Epithelial cell of prostate (primary cell): ENCODE data around the gene TMPRSS2.

ENCODE experiments used
- DNase-seq: peaks from one replicate; pipeline ENCODE4 v3.0.0-alpha.2; 2011; ENCODE audit warnings: low read depth, low spot score
- H3K27ac ChIP-seq: fragments of 450-650 bp; 2 replicates; pipeline ENCODE4 v1.5.1; 2017; ENCODE audit warnings: mild to moderate bottlenecking

The TMPRSS2 gene

GRCh38 chr21:41458121-41458520 is 49.8 kb downstream of the TMPRSS2 start:
- no peak overlapping the region for H3K27ac ChIP-seq
- DNase-seq = no peak

GRCh38 chr21:41453761-41454160 is 54.2 kb downstream of the TMPRSS2 start:
- H3K27ac ChIP-seq = no peak overlapping the region
- no peak for DNase-seq

- DNase-seq = no peak
- no peak overlapping the region for H3K27ac ChIP-seq
These were observed 54.8 kb downstream of the TMPRSS2 start for GRCh38 chr21:41453198-41453597.

GRCh38 chr21:41451753-41452676 is 55.9 kb downstream of the TMPRSS2 start:
- no peak for DNase-seq
- H3K27ac ChIP-seq = no peak overlapping the region

- no peak overlapping the region for H3K27ac ChIP-seq
These were observed 58.3 kb downstream of the TMPRSS2 start for GRCh38 chr21:41449613-41450012.

GRCh38 chr21:41447356-41447755 is 60.6 kb downstream of the TMPRSS2 start:
- H3K27ac ChIP-seq = no peak overlapping the region
- DNase-seq = no peak

More at GRCh38 chr21:41449613-41450012, 58.3 kb downstream of the TMPRSS2 start:
- DNase-seq = no peak

- H3K27ac ChIP-seq = no peak overlapping the region
- no peak for DNase-seq
These were observed 61.4 kb downstream of the TMPRSS2 start for GRCh38 chr21:41446586-41446985.

GRCh38 chr21:41445465-41445862 is 62.5 kb downstream of the TMPRSS2 start:
- no peak for DNase-seq
- H3K27ac ChIP-seq = no peak overlapping the region

- no peak overlapping the region for H3K27ac ChIP-seq
- DNase-seq = no peak
These were observed 63.1 kb downstream of the TMPRSS2 start for GRCh38 chr21:41444703-41445464.

GRCh38 chr21:41443562-41443961 is 64.4 kb downstream of the TMPRSS2 start:
- no peak overlapping the region for H3K27ac ChIP-seq
- no peak for DNase-seq

- no peak for DNase-seq
- H3K27ac ChIP-seq = no peak overlapping the region
These were observed 65.3 kb downstream of the TMPRSS2 start for GRCh38 chr21:41442481-41443186.

- no peak for DNase-seq
- no peak overlapping the region for H3K27ac ChIP-seq
These were observed 66.4 kb downstream of the TMPRSS2 start for GRCh38 chr21:41441546-41441945.

GRCh38 chr21:41439248-41439647 is 68.7 kb downstream of the TMPRSS2 start:
- no peak for DNase-seq

GRCh38 chr21:41438425-41439113 is 69.4 kb downstream of the TMPRSS2 start:
- no peak for DNase-seq
- no peak overlapping the region for H3K27ac ChIP-seq

More at GRCh38 chr21:41439248-41439647, 68.7 kb downstream of the TMPRSS2 start:
- H3K27ac ChIP-seq = no peak overlapping the region

- no peak overlapping the region for H3K27ac ChIP-seq
- DNase-seq = no peak
These were observed 70.2 kb downstream of the TMPRSS2 start for GRCh38 chr21:41437729-41438128.

GRCh38 chr21:41435706-41436105 is 72.3 kb downstream of the TMPRSS2 start:
- no peak overlapping the region for H3K27ac ChIP-seq
- no peak for DNase-seq

GRCh38 chr21:41433566-41433965 is 74.4 kb downstream of the TMPRSS2 start:
- no peak overlapping the region for H3K27ac ChIP-seq
- no peak for DNase-seq

GRCh38 chr21:41432562-41433460 is 75.1 kb downstream of the TMPRSS2 start:
- H3K27ac ChIP-seq = no peak overlapping the region

More at GRCh38 chr21:41432562-41433460, 75.1 kb downstream of the TMPRSS2 start:
- DNase-seq = no peak
